HG02885 (cell line): ENCODE results near the gene FOXD4L4.
"Not testable (repeated sequence)": the region's sequence is repeated elsewhere in the genome, so short reads cannot be mapped to it uniquely, and the experiment has no call there.

ENCODE experiments used
- ATAC-seq: cut with Tn5 transposase; IDR thresholded peaks from one replicate; pipeline ENCODE4 v1.9.1; 2021; ENCODE audit warnings: mild to moderate bottlenecking; ENCODE audit not compliant: unreplicated experiment, poor library complexity

FOXD4L4 gene

GRCh38 chr9:65737096-65737564, at the start of gene FOXD4L4:
TSS of gene FOXD4L4 (plus strand) at chr9:65737146. CDS start at chr9:65737146, 0 bp downstream.
- ATAC-seq: not testable (repeated sequence)

GRCh38 chr9:65703550-65703949, 33.4 kb upstream of the FOXD4L4 start:
- not testable (repeated sequence) for ATAC-seq

GRCh38 chr9:65714445-65714844, 22.5 kb upstream of the FOXD4L4 start:
- ATAC-seq: not testable (repeated sequence)

GRCh38 chr9:65738133-65738532, 1.2 kb downstream of the FOXD4L4 start:
- not testable (repeated sequence) for ATAC-seq
